ENCODE data around the gene COL6A1.

COL6A1 gene

DNA sequence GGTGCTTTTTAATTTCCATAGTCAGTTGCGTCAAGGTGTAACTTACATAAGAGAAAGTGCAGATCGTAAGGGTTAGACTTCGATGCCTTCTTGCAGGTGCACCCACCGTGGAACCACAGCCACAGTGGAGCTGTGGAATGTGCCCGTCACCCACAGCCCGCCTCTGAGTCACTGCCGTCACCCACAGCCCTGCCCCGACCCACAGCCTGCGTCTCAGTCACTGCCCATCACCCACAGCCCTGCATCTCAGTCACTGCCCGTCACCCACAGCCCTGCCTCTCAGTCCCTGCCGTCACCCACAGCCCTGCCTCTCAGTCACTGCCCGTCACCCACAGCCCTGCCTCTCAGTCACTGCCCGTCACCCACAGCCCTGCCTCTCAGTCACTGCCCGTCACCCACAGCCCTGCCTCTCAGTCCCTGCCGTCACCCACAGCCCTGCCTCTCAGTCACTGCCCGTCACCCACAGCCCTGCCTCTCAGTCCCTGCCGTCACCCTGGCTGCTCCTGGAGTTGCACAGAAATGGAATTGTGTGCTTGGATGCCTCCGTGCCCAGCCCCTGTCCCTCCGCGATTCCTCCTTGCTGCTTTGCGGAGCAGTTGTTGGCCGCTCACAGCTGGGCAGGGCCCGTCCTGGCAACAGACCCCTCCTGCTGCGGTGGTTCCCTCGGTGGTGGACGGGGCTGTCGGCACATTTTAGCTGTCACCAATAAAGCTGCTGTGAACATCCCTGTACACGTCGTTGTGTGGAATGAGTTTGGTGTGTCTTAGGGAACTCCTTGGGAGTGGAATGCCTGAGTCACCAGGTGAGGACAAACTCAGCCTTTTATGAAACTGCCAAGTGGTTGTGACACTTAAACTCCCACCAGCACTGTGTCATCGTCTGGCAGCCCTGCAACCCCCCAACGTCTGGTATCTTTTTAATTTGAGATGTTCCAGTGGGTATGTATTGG is 71.4 kb downstream of the COL6A1 start:
- DNase-seq, result no peak

DNA sequence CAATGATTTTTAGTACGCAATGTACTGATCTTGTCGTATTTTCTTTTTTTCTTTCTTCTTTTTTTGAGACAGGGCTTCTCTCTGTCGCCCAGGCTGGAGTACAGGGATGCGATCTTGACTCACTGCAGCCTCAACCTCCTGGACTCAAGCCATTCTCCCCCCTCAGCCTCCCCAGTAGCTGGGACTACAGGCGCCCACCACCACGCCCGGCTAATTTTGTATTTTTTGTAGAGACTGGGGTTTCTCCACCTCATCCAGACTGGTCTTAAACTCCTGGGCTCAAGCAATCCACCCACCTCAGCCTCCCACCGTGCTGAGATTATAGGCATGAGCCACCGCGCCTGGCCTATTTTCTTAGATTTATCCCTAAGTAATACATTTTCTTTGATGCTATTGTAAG is 72.5 kb downstream of the COL6A1 start:
- DNase-seq, result no peak

DNA sequence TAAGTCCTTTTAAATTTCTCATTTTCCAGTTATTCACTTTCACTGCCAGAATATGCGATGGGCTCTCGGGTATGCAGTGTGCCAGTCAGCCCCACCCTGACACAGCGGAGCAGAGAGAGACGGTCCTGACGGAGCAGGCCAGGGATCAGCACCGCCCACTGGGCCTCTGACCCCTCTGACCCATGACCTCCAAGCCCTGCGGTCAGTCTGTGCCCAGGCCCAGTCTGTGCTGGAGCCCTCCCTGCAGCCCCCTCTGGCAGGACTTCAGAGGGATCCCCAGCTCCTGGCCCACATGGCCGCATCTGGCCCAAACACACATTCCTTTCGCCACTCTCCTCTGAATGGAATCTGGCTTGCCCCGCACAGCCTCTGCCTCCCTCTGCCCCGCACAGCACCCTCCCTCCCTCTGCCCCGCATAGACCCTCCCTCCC is 72.9 kb downstream of the COL6A1 start:
- DNase-seq, result no peak
